SU-DHL-6 (cell line): ENCODE data around the gene AFG3L2.

ENCODE experiments used
- EZH2phosphoT487 ChIP-seq: fragments of 200-600 bp; sonication (generic), shearing (Covaris generic); conservative IDR thresholded peaks from 2 replicates; pipeline ENCODE4 v1.6.1; 2018; ENCODE audit warnings: mild to moderate bottlenecking, antibody characterized with exemption, low read length, moderate library complexity, mixed read lengths
- TF ChIP-seq, protein P1 (sequence below): fragments of 200-600 bp; sonication (generic); IDR thresholded peaks from one replicate; pipeline ENCODE4 v1.5.1; 2017; ENCODE audit warnings: antibody characterized with exemption, mild to moderate bottlenecking, low read length, moderate library complexity; ENCODE audit not compliant: insufficient read depth, poor library complexity, severe bottlenecking

DNA sequence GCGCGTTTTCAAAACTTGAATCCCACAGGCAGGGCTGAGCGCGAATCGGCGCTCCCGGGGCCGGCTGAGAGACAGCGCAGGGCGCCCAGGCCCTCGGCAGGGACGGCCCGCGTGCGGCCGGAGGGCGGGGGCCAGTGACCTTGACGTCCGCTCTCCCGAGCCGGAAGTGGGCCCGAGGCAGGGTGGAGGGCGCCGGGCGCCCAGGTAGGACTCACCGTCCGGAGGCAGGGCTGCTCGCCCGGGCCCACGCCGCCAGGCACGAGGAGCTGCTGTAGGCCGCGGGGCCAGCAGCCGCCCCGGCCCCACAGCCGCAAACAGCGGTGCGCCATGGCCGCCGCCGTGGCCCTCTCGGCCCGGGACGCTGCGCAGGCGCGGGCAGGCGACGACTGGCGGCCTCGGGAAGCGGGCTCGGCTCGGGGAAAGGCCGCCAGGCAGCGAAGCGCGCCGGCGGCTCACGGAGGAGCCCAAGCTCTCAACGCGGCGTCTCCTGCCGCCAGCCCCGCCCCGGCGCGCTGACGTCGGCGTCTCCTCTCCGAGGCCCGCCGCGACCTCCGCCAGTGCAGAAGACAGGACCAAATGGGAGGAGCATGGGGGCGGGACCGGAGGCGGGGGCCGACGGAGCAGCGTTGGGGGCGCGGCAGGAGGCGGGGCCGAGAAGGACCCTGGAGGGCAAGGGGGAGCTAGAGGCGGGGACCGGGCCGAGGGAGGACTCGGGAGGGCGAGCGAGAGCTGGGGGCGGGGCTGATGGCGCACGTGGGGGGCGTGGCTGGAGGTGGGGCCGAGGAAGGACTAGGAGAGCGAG lies at the start of gene AFG3L2:
- TF ChIP-seq, protein P1, sequence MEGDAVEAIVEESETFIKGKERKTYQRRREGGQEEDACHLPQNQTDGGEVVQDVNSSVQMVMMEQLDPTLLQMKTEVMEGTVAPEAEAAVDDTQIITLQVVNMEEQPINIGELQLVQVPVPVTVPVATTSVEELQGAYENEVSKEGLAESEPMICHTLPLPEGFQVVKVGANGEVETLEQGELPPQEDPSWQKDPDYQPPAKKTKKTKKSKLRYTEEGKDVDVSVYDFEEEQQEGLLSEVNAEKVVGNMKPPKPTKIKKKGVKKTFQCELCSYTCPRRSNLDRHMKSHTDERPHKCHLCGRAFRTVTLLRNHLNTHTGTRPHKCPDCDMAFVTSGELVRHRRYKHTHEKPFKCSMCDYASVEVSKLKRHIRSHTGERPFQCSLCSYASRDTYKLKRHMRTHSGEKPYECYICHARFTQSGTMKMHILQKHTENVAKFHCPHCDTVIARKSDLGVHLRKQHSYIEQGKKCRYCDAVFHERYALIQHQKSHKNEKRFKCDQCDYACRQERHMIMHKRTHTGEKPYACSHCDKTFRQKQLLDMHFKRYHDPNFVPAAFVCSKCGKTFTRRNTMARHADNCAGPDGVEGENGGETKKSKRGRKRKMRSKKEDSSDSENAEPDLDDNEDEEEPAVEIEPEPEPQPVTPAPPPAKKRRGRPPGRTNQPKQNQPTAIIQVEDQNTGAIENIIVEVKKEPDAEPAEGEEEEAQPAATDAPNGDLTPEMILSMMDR: no peak
- no peak for TF ChIP-seq EZH2phosphoT487
